ENCODE results near the gene PHF12. TPM values are rescaled to one million over a fixed set of nuclear protein-coding genes. Genes with fewer than 3 reads are reported as not detected.

PHF12 gene
- total and polyA plus RNA-seq, 10 of the 15 experiments (the other 5 are each of a cell fraction or from before 2014, with no cell fraction given), result 1.3 to 43.9 (median 19.2) TPM

- TF ChIP-seq ZNF687 (IDR thresholded peaks at IDR 0.05) (peak; percentile 70), CTCF (IDR thresholded peaks at IDR 0.05 in 2 of 3, conservative IDR thresholded peaks at IDR 0.05 in 1 of 3; ENCODE audit: control insufficient read depth in 2 of 3, extremely low read depth in 1 of 3, insufficient read depth in 1 of 3, low read depth in 3 of 3, low read length in 3 of 3) (no peak)
Measured at GRCh38 chr17:28982131-28982793, 30.9 kb upstream of the PHF12 start (continued).

GRCh38 chr17:28978356-28978964 lies 27.1 kb upstream of the PHF12 start:
- ChIA-PET SMC1A (ENCODE audit: uncharacterized antibody, unreplicated experiment) (no interaction called here), POLR2A (no interaction called here)

More at GRCh38 chr17:28978356-28978964, 27.1 kb upstream of the PHF12 start:
- H3K4me3 ChIP-seq, result no peak overlapping the region
- TF ChIP-seq CHD2 (IDR thresholded peaks at IDR 0.05; ENCODE audit: borderline replicate concordance, low read depth, low read length) (no peak), BHLHE40 (IDR thresholded peaks at IDR 0.05; ENCODE audit: borderline replicate concordance in 1 of 2, low read depth in 2 of 2, low read length in 1 of 2) (no peak), STAT3 (IDR thresholded peaks at IDR 0.05; ENCODE audit: low read depth, low read length) (no peak), WRNIP1 (IDR thresholded peaks at IDR 0.05; ENCODE audit: borderline replicate concordance, low read depth, low read length) (no peak), DPF2 (IDR thresholded peaks at IDR 0.05) (no peak)
- H3K4me1 ChIP-seq (ENCODE audit: control insufficient read depth, insufficient read depth, low read length), result peaks cover 14% of the 10 kb centered on the region
- FAIRE-seq, result no peak
- no peak for DNase-seq (ENCODE audit: low read depth, low spot score)
- no peaks in the 10 kb centered on the region; a peak in 1 of 4 replicates for H3K27me3 ChIP-seq (replicated peaks in 1 of 2; ENCODE audit: control insufficient read depth in 2 of 2, insufficient read depth in 2 of 2, low read length in 1 of 2)
- no peaks in the 10 kb centered on the region for H3K36me3 ChIP-seq (ENCODE audit: control insufficient read depth in 2 of 2, insufficient read depth in 2 of 2, low read length in 1 of 2)
- BruUV-seq (replicated peaks), result no TSS peak
- H3K4me2 ChIP-seq (ENCODE audit: control insufficient read depth, insufficient read depth), result no peak overlapping the region
- 21% methylated on average over 2 of the region's 2 CpGs for WGBS (ENCODE audit: insufficient coverage, insufficient replicate concordance, low lambda C conversion rate, missing lambda C conversion rate)
- H3K9ac ChIP-seq (ENCODE audit: control insufficient read depth, insufficient read depth, low read length), result no peak overlapping the region
- RAD21 ChIA-PET (ENCODE audit: unreplicated experiment), result no interaction called here
- H3K27ac ChIP-seq (ENCODE audit: control insufficient read depth, insufficient read depth), result no peak overlapping the region
- H3K9me3 ChIP-seq (replicated peaks; ENCODE audit: control insufficient read depth, insufficient read depth, low read length), result no peaks in the 10 kb centered on the region; the same call in 2 of the 3 replicates
- H2AFZ ChIP-seq (ENCODE audit: control insufficient read depth, low read depth, low read length), result no peak overlapping the region
- CTCF ChIA-PET, result interaction anchor here (2.2 kb wide), 1 partner anchor 13 kb away, joined by 9 read pairs; no protein-coding TSS in a partner anchor
- no peak for ATAC-seq
- intact Hi-C loops (cut with micrococcal nuclease; ENCODE audit: unreplicated experiment), result loop anchor here (10.0 kb wide), 1 partner anchor 76 kb away; no protein-coding TSS in a partner anchor
- no peaks in the 10 kb centered on the region for H4K20me1 ChIP-seq (ENCODE audit: control insufficient read depth, insufficient read depth)
- no peaks in the 10 kb centered on the region for H3K79me2 ChIP-seq (ENCODE audit: control insufficient read depth, insufficient read depth, low read length)
- in situ Hi-C loops (cut with MboI), result no loop called here

All from GM12878 (cell line).